ENCODE results near the gene PRSS33.

Gene PRSS33

DNA sequence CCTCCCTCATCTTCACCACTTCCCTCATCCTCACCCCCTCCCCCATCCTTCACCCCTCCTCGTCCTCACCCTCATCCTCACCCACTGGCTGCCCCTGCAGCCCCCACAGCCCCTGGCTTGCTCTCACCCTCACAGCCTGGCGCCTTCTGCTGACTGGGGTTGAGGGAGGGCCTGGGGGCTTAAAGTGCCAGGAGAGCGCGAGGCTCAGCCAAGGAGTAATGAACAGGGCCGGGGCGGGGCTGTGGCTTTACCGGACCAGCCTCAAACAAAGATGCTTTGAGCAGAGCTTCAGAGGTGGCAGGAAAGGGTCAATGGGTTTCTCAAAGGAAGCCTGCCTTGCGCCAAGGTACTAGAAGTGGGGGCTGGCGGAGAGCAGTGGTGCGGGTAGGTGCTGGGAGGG lies at the start of gene PRSS33:
PRSS33 (minus strand) TSS at position 155 of the 400 bp plus-strand sequence. CDS start 1,013 bp downstream, outside the sequence.
- Histone ChIP-seq H3K9me3 (ENCODE audit: insufficient read depth, low read depth, low read length) (no peaks in the 10 kb centered on the region), H3K27me3 (ENCODE audit: insufficient read depth, low read length) (peaks cover 29% of the 10 kb centered on the region), H3K27ac (ENCODE audit: low read length) (no peak within 1 kb of the TSS), H3K9ac (ENCODE audit: low read depth, low read length) (no peak within 1 kb of the TSS), H3K4me3 (ENCODE audit: low read length) (no peak within 1 kb of the TSS), H3K36me3 (ENCODE audit: insufficient read depth, low read depth, low read length) (no peaks in the 10 kb centered on the region), H3K4me1 (ENCODE audit: insufficient read depth, low read length) (no peaks in the 10 kb centered on the region)

DNA sequence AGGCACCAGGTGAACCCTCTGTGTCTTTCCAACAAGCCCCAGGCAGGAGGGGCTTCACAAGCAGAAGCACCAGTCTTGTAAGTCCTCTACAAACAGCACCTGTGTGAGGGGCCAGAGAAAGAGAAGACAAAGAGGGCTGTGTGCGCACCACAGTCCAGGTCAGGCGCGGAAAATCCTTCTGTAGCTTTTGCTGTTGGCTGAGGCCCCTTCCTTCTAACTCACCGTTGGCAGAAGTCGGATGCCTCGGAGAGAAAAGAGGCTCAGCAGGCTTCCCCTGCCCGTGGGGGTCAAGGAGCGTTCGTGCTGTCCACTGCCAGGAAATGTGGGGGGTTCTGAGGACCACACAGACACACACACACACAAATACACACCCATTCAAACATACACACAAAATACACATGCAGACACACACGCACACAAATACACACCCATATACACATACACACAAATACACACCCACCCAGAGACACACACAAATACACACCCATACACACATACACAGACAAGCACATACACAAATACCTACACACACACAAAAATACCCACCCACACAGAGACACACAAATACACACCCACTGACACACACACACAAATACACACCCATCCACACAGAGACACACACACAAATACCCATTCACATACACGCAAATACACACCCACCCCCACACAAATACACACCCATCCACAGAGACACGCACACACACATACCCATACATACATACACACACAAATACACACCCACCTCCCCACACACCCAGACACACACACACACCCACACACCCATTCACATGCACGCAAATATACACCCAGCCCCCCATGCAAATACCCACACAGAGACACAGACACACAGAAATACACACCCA lies 49.5 kb upstream of the PRSS33 start:
- no peak overlapping the region for H3K27ac ChIP-seq (ENCODE audit: low read length)
- H3K27me3 ChIP-seq (ENCODE audit: insufficient read depth, low read length), result peaks cover 9% of the 10 kb centered on the region; the same call in 1 of the 2 replicates
- H3K36me3 ChIP-seq (ENCODE audit: insufficient read depth, low read depth, low read length), result no peaks in the 10 kb centered on the region
- no peak overlapping the region for H3K4me3 ChIP-seq (ENCODE audit: low read length)
- no peaks in the 10 kb centered on the region; the same call in 1 of the 2 replicates for H3K4me1 ChIP-seq (ENCODE audit: insufficient read depth, low read length)
- no peaks in the 10 kb centered on the region for H3K9me3 ChIP-seq (ENCODE audit: insufficient read depth, low read depth, low read length)
- H3K9ac ChIP-seq (ENCODE audit: low read depth, low read length), result no peak overlapping the region

DNA sequence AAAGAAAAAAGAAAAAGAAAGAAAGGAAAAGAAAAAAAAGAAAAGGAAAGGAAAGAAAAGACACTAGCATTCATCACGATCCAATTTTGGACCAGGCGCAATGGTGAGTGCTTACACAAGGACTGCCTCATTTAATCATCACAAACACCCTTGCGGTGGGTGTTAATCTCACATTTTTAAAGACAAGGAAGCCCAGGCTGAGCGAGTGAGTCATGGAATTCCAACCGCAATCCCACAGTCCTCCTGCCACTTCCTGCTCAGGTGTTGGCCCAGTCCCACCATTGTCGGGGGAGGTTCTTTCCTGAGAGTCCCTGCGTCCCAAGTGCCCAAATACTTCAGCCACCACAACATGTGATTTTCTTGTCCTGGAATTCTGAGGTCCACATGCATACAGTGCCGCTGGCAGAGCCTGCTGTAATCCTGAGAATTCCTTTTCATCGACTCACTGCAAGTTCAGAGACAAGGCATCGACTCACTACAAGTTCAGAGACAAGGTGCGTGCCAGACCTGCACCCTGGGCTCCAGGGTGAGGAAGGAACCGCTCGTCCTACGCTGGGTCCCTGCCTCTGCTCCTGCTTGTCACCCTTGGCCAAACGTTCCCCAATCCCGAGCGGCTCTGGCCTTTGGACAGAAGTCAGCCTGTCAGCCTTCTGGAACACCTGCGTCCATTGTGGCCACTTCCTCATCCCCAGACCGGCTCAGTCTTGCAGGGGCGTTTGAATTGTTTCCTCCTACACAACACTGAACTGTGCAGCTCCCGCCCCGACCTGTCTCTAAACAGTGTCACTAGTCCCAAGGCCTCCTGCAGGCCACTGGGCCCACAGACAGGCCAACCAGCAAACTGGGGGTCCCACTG lies 48.5 kb upstream of the PRSS33 start:
- Histone ChIP-seq H3K36me3 (ENCODE audit: insufficient read depth, low read depth, low read length) (no peaks in the 10 kb centered on the region), H3K9me3 (ENCODE audit: insufficient read depth, low read depth, low read length) (no peaks in the 10 kb centered on the region), H3K9ac (ENCODE audit: low read depth, low read length) (no peak overlapping the region), H3K4me1 (ENCODE audit: insufficient read depth, low read length) (no peaks in the 10 kb centered on the region; the same call in 1 of the 2 replicates), H3K27me3 (ENCODE audit: insufficient read depth, low read length) (peaks cover 9% of the 10 kb centered on the region; the same call in 1 of the 2 replicates), H3K4me3 (ENCODE audit: low read length) (no peak overlapping the region), H3K27ac (ENCODE audit: low read length) (no peak overlapping the region)

- H3K27me3 ChIP-seq (ENCODE audit: insufficient read depth, low read length), result peaks cover 9% of the 10 kb centered on the region; the same call in 1 of the 2 replicates
- no peak overlapping the region for H3K4me3 ChIP-seq (ENCODE audit: low read length)
- no peak overlapping the region for H3K27ac ChIP-seq (ENCODE audit: low read length)
- no peaks in the 10 kb centered on the region for H3K9me3 ChIP-seq (ENCODE audit: insufficient read depth, low read depth, low read length)
- no peaks in the 10 kb centered on the region for H3K36me3 ChIP-seq (ENCODE audit: insufficient read depth, low read depth, low read length)
- no peak overlapping the region for H3K9ac ChIP-seq (ENCODE audit: low read depth, low read length)
- no peaks in the 10 kb centered on the region; the same call in 1 of the 2 replicates for H3K4me1 ChIP-seq (ENCODE audit: insufficient read depth, low read length)
These were observed 47.6 kb upstream of the PRSS33 start for GRCh38 chr16:2834968-2835367.

- H3K9ac ChIP-seq (ENCODE audit: low read depth, low read length), result no peak overlapping the region
- H3K4me1 ChIP-seq (ENCODE audit: insufficient read depth, low read length), result no peaks in the 10 kb centered on the region; the same call in 1 of the 2 replicates
- no peak overlapping the region for H3K27ac ChIP-seq (ENCODE audit: low read length)
- H3K27me3 ChIP-seq (ENCODE audit: insufficient read depth, low read length), result peaks cover 9% of the 10 kb centered on the region; the same call in 1 of the 2 replicates
- H3K9me3 ChIP-seq (ENCODE audit: insufficient read depth, low read depth, low read length), result no peaks in the 10 kb centered on the region
- H3K36me3 ChIP-seq (ENCODE audit: insufficient read depth, low read depth, low read length), result no peaks in the 10 kb centered on the region
- H3K4me3 ChIP-seq (ENCODE audit: low read length), result no peak overlapping the region
These were observed 46.4 kb upstream of the PRSS33 start for GRCh38 chr16:2833776-2834175.

- H3K4me1 ChIP-seq (ENCODE audit: insufficient read depth, low read length), result no peaks in the 10 kb centered on the region
- no peak overlapping the region for H3K4me3 ChIP-seq (ENCODE audit: low read length)
- H3K9me3 ChIP-seq (ENCODE audit: insufficient read depth, low read depth, low read length), result no peaks in the 10 kb centered on the region
- H3K27ac ChIP-seq (ENCODE audit: low read length), result no peak overlapping the region
- no peak overlapping the region for H3K9ac ChIP-seq (ENCODE audit: low read depth, low read length)
- no peaks in the 10 kb centered on the region for H3K27me3 ChIP-seq (ENCODE audit: insufficient read depth, low read length)
- H3K36me3 ChIP-seq (ENCODE audit: insufficient read depth, low read depth, low read length), result no peaks in the 10 kb centered on the region
These were observed 43.8 kb upstream of the PRSS33 start for GRCh38 chr16:2831203-2831602.

DNA sequence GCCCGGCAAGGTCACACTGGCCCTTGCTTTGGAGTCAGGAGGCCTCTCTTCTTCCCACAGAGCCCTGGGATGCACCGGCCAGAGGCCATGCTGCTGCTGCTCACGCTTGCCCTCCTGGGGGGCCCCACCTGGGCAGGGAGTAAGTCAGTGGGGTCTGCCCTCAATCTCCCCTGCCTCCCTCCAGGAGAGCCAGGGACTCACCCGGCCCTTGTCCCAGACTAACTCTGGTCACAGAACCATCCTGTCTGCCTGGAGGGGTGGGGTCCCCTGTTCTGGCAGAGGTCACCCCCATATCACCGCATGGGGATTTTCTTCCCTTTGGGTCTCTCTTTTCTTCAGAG lies 43.0 kb upstream of the PRSS33 start:
- Histone ChIP-seq H3K27me3 (ENCODE audit: insufficient read depth, low read length) (no peaks in the 10 kb centered on the region), H3K9ac (ENCODE audit: low read depth, low read length) (no peak overlapping the region), H3K4me3 (ENCODE audit: low read length) (no peak overlapping the region), H3K4me1 (ENCODE audit: insufficient read depth, low read length) (no peaks in the 10 kb centered on the region), H3K36me3 (ENCODE audit: insufficient read depth, low read depth, low read length) (no peaks in the 10 kb centered on the region), H3K27ac (ENCODE audit: low read length) (no peak overlapping the region), H3K9me3 (ENCODE audit: insufficient read depth, low read depth, low read length) (no peaks in the 10 kb centered on the region)

DNA sequence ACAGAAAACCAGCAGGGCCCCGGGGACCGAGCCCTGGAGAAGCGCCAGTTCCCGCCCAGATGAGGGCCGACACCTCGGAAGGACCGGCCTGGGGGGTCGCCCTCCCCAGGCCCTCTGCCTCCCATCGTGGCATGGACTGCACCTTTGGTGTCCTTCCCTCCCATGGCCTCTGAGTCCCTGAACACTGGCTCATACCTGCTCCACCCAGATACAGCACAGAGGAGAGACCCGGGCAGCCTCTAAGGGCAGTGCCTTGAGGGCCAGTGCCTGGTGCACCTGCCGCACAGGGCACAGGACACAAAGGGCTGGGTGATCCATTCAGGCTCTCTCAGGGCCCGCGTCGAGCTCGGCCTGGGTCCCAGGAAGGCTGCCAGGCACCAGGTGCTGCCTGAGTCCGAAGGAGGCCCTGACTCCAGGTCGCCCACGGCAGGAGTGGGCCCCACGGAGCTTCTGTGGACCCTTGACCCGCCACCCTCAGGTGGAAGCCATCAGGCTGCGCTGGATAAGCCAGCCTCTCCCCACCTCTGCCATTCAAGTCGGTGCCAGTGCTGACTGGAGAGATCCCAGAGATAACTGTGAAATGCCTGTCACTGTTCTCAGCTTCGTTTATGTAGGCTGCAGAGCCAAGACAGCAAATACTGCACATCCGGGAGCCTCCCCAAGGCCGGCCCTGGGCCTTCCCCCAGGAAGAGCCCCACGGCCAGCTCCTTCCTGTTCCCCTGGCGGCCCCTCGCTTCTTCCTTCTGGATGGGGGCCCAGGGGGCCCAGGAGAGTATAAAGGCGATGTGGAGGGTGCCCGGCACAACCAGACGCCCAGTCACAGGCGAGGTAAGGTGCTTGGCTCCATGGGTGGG lies 42.4 kb upstream of the PRSS33 start, which contains the start of gene ZG16B:
ZG16B (plus strand) TSS at position 803 of the 854 bp plus-strand sequence. CDS start 139 bp downstream, outside the sequence.
- Histone ChIP-seq H3K4me3 (ENCODE audit: low read length) (no peak within 1 kb of the TSS), H3K27ac (ENCODE audit: low read length) (no peak within 1 kb of the TSS), H3K27me3 (ENCODE audit: insufficient read depth, low read length) (no peaks in the 10 kb centered on the region), H3K9me3 (ENCODE audit: insufficient read depth, low read depth, low read length) (no peaks in the 10 kb centered on the region), H3K9ac (ENCODE audit: low read depth, low read length) (no peak within 1 kb of the TSS), H3K36me3 (ENCODE audit: insufficient read depth, low read depth, low read length) (no peaks in the 10 kb centered on the region), H3K4me1 (ENCODE audit: insufficient read depth, low read length) (no peaks in the 10 kb centered on the region)

DNA sequence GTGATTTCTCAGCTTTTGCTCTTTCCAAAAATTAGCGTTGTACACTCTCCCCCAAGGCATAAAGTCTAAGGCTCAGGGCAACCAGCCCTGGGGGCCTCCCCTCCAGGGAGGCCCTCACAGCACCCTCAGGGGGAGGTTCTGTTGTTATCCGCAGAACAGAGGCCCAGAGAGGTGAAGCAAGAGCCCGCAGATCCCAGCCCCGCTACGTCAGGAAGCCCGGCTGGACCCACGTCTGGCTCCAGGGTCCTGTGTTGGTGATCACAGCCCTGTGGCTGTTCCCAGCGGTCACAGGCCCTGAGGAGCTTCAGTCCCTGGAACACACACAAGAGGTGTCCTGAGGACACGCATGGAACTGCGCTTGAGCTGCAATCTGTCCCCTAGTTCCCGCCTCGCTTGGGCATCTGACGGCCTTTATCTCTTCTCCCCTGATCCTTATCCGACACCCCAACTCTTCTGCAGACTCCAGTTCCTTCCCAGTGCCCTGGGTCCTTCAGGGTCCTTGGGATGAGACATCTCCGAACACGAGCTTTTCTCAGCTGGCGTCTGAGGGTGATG lies 41.6 kb upstream of the PRSS33 start:
- Histone ChIP-seq H3K27ac (ENCODE audit: low read length) (no peak overlapping the region), H3K4me3 (ENCODE audit: low read length) (no peak overlapping the region), H3K9ac (ENCODE audit: low read depth, low read length) (no peak overlapping the region), H3K27me3 (ENCODE audit: insufficient read depth, low read length) (no peaks in the 10 kb centered on the region), H3K4me1 (ENCODE audit: insufficient read depth, low read length) (no peaks in the 10 kb centered on the region), H3K36me3 (ENCODE audit: insufficient read depth, low read depth, low read length) (no peaks in the 10 kb centered on the region), H3K9me3 (ENCODE audit: insufficient read depth, low read depth, low read length) (no peaks in the 10 kb centered on the region)

DNA sequence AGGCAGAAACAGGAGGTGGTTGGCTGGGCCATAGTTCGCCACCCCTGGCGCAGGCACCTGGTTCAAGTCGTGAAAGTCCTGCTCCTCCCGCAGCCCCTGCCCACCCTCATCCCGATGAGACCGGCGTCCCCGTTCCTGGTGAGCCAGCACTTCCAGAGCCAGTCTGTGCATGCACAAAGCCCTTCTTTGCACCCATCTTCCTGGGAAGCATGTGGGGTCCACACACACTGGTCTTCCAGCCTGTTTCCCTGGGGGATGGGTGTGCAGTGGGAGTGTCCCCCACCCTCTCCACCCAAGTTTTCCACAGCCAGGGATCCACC lies 41.1 kb upstream of the PRSS33 start:
- Histone ChIP-seq H3K27me3 (ENCODE audit: insufficient read depth, low read length) (no peaks in the 10 kb centered on the region), H3K4me1 (ENCODE audit: insufficient read depth, low read length) (no peaks in the 10 kb centered on the region), H3K36me3 (ENCODE audit: insufficient read depth, low read depth, low read length) (no peaks in the 10 kb centered on the region), H3K27ac (ENCODE audit: low read length) (no peak overlapping the region), H3K9me3 (ENCODE audit: insufficient read depth, low read depth, low read length) (no peaks in the 10 kb centered on the region), H3K4me3 (ENCODE audit: low read length) (no peak overlapping the region), H3K9ac (ENCODE audit: low read depth, low read length) (no peak overlapping the region)

All from iPS-20b (cell line).